SW480 (cell line): Measurements from ENCODE around the gene ATF7.
"Not testable (repeated sequence)": the region's sequence is repeated elsewhere in the genome, so short reads cannot be mapped to it uniquely, and the experiment has no call there.

Experiments
- DNase-seq: peaks from one replicate; pipeline ENCODE4 v3.0.0-alpha.2; 2016; ENCODE audit warnings: low spot score

The ATF7 gene

DNA sequence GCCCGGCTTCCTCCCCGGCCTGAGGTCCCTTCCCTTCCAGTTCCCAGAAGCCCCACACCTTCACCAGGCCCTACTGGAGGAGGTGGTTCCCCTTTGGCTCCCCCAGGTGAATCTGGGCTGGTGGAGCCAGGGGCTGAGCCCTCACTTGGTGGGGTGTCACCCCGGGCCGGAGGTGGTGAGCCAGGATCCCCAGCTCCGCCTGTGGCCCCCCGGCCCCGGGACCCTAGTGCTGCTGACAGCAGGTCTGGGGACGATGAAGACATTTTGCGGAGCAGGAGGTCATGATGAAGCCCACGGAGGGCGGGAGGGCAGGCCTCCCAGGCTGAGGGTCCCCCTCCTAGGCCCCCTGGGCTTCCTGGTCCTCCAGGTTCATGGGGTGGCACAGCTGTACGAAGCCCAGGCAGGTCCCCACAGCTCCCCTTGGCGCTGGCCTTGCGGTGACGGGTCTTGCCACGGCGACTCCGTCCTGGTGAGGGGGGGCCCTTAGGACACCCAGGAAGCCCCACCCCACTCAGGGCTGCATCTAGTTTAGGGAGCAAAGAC is 143.5 kb downstream of the ATF7 start:
- DNase-seq, result no peak

DNA sequence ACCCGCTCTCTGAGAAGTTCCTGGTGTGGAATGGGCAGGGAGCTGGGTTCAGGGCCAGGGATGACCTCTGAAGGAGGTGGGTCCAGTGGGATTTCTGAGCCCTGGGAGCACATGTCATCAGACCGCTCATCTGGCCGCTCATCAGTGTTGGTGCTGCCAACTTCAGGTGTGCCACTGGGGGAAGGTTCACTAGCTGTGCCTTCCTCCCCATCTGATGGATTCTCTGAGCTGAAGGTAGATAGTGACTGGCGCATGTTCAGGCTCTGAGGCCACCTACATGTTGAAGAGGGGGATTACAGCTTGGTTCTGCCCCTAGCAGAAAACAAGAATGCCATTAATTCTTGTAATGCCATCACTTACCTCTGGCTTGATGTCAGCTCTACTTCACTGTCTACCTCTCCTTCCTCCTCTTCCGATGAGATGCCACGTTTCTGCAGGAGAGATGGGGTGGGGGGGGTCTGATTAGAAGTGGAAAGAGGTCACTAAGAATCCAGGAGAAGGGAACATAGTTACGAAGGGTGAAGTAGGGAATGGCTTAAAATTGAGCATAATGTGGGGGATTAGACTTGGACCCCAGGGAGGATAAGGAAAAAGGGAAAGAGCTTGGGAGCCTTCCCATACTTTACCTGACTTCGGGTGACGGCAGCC is 144.1 kb downstream of the ATF7 start:
- no peak for DNase-seq

DNA sequence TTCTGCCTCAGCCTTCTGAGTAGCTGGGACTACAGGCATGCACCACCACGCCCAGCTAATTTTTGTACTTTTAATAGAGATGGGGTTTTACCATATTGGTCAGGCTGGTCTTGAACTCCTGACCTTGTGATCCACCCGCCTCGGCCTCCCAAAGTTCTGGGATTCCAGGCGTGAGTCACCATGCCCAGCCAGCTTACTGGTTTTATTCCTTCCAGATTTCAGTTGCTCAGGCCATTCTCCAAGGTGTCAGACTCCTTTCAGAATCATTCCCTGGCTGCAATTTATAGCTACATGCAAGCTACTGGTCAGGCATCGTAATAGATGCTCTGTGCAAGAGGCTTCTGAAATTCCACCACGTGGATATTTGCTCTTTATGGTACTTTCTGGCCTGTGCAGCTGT is 144.7 kb downstream of the ATF7 start:
- DNase-seq, result not testable (repeated sequence)

DNA sequence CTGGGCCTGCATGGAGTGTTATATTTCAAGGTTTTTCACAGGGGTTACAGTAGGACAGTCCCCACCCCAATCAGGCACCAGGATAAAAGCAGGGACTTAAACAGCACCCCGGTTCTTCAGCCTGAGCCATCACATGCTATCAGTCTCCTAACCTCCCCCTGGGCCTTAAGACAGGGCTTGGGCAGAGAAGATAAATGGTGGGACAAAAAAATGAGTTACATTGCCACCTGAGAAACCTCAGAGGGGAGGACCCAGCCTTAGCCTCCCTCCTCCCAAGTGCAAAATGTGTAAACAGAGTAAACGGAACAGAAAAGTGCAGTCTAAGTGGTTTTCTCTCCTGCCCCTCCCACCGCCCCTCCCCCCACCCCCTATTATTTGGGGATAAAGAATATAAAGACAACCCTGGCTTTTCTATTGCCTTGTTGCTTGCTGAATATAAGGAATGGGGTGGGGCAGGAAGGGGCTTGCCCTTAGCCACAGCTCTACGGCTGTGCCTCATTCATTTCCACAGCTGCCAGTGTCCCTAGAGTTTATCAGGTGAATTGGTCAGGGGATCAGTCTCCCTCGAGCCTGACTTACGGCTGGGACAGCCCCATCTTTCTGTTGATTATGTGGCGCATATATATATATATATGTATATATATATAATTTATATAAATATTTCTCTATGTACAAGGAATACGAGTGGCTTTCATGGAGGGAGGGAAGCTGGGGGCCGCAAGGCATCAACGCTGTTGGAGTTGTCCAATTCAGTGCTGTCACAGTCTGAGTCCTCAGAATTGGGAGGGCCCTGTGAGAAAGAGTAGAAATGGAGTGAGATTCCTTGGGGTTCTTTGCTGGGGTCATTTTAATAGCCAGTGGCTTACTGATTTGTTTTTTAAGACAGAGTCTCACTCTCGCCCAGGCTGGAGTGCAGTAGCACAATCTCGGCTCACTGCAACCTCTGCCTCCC is 145.4 kb downstream of the ATF7 start:
- no peak for DNase-seq

DNA sequence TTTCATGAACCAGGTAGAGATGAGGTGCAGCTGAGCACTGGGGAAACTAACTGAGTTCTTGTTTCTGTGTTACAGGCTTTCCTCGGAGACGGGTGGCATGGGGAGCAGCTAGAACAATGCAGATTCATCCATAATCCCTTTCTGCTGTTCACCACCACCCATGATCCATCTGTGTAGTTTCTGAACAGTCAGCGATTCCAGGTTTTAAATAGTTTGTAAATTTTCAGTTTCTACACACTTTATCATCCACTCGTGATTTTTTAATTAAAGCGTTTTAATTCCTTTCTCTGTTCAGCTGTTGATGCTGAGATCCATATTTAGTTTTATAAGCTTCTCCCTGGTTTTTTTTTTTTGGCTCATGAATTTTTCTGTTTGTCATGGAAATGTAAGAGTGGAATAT is 146.9 kb downstream of the ATF7 start:
- no peak for DNase-seq

DNA sequence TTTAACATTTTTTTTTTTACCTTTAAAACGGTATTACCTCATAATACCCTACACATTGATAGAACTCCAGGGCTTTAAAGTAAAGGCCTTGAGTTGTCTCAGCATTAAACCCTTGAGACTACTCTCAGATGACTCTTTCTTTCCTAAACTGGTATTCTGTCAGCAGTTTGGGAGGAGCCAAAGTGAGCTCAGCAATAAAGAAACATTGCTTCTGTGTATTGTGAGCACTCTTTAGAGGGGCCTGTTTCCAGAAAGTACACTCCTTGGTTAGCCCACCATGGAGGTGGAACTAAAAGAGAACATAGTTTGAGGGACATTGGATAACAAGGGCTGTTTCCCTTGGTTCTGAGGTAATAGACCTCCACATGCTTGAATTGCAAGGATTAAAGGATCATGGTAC is 147.3 kb downstream of the ATF7 start:
- no peak for DNase-seq

DNA sequence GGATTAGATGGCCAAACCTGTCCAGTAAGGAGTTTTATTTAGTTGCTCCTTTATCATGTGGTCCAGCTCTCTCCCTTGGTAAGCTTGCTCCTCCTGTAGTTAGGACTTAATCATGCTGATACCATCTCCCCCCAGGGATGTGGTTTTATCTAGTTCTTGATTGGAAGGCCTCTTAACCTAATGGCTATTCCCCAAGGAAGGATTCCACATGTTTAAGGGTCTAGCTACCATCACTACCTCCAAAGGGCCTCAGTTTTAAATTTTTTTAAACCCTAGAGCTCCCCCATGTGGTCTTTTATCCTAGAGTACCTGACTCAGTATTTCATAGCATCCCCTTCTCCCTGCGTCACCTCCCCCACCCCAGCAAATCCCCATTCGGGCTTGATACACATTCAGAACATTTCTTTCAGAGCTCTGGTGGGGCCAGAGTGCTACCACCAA is 149.4 kb downstream of the ATF7 start:
- no peak for DNase-seq

DNA sequence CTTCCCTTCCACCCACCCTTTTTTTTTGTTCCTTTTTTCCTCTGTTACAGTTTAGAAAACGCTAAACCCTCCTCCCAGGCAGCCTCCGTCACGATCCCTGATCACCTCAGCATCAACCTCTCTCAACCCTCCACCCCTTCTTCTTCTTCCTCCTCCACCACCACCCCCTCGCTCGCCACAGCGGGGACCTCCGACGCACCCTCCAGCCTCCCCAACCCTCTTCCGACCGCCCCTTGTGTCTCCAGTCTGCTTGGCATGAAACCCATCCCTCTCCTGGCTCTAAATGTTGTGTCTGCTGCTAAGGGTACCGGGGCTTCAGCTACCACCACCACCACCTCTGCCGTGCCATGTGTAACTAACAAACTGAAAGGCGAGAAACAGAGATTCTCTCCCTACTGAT is 151.4 kb downstream of the ATF7 start:
- DNase-seq, result no peak

DNA sequence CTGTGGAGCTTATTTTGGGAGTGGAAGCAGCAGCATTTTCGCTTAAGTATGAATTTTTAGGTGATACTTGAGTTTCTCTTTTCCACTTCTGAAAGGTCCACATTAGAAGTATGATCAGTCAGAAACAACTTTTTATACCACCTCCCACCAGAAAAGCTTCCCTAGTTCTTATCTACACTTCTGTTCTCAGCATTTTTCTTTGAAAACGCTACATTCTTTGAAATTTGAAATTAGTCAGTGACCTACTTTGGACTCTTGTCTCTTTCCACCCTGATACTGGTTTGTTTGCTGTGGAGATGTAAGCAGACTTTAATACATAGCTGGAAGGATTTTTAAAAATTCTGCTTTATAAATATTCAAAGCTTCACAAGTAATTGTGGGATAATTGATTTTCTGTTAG is 152.1 kb downstream of the ATF7 start:
- no peak for DNase-seq

DNA sequence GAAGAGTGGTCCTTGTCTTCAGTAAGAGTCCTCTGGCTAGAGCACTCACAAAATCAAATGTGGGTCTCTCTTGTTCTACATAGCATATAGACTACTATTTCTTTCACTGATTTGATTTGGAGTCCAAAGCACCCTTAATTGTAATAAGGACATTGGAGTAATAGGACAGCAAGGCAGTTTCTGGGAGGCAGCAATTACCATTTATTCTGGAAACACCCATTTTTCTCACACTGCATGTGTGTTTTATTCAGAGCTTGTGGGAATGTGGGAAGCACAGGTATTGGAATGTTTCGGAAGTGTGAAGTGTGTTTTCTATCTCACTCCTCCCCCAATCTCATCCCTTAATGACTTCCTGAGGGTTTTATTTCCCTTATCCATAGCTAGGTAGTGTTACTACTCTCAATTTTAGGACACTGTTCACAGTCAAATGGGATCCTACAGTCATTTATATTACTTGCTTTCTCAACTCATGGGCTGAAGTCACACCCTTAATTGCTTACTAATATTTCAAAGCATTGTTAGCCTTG is 154.1 kb downstream of the ATF7 start:
- no peak for DNase-seq

DNA sequence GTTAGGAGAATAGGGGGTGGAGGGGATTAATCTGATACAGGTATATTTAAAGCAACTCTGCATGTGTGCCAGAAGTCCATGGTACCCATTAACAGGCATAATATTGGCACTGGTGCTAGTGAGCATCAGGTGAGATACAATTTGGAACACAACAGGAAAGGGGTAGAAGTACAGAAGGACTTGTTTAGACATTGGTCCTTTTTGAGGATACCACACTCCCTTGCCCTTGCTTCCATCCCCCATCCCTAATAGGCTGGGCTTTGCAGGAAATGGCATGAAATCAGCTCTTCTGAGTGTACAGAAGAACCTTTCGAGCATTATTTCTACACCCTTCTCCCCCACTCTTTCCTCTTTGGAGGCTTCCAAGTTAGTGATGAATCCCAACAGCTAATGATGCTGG is 157.9 kb downstream of the ATF7 start:
- no peak for DNase-seq

DNA sequence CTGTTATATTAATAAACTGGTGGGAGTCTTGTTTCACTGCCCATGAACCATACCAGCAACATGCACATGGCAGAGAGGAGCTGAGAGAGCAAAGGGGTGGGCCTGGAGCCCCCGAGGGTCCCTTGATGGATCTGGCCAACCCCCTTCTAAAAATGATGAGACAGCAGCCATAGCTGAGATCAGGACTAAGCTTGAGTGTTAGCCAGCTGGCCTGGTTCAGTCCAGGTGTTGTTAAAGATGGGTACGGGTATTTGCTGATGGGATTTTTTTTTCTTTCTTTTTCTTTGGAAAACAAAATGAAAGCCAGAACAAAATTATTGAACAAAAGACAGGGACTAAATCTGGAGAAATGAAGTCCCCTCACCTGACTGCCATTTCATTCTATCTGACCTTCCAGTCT is 158.3 kb downstream of the ATF7 start:
- DNase-seq, result no peak

DNA sequence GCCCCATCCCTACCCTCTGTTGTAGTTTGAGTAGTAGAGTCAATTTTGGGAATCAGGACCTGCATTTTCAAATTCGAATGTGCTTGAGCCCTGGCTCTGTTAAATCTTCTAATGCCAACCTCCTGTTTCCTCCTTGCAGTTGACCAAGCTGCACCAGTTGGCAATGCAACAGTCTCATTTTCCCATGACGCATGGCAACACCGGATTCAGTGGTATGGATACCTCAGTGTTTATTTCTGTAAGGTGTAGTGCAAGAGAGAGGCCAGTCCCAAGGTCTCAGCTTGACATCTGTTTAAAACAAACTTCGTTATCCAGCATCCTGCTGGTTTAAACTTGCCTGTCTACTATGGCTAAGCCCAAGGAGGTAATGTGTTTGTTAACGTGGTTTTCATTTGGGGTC is 159.1 kb downstream of the ATF7 start:
- DNase-seq, result no peak

DNA sequence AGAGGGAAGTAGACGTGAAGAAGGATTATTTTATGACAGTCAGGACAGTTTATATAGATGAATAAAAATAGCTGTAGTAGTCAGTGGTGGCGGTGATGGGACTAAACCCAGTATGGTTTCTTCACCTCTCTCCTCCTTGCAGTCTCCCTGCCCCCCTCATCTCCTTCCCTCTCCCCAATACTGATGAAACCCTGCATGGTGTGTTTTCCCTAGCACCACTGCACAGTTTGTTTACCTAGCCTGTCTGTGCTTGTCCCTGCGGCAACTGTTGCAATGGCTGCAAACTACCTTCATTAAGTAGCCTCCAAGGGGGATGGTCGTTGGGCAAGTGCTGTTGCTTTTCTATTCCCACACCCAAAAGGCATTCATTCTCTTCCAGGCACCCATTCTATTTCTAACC is 159.5 kb downstream of the ATF7 start:
- no peak for DNase-seq

DNA sequence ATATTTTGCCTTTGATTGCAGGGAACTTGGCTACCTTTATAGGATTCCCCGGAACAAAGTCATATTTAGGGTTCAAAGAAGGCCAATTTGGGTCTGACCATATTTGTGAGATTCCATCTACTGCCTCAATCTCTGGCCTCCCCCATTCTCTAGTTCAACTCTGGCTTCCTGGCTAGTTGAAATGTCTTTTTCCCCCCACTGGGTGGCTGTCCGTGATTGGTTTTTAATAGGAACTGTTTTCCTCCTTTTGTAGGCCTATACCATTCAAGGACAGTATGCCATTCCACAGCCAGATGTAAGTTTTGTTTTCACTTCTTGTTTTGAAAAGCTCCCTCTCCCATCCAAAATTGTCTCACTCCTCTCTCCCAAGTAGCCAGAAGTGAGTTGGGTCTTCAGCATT is 160.5 kb downstream of the ATF7 start:
- DNase-seq, result no peak

DNA sequence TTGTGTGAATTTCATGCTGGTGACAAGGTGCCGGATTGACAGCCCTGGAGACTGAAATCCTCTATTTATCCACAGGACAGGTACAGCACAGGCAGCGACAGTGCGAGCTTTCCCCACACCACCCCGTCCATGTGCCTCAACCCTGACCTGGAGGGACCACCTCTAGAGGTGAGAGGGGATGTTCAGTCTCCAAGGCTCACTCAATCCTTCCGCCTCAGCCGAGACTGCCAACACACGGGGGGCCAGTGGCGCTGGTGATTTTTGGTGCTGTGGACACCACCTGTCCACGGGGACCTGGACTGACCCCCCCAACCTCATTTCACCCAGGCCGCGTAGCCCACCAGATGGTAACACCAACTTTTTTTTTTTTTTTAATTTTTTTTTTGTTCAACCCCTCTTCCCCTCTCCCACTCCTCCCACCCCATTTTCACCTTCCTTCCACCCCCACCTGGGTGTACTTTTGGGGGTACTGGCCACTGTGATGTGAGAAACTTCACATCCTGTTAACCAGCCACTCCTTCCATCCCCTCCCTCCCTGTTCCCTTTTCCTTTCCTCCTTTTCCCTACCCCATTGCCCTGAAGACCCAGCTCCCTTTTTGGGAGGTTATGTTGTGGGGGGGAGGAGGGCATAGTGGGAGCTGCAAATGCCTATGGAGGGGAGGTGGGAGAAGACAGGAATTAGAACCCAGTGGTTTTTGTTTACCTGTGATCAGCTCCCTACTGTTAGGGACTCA is 161.3 kb downstream of the ATF7 start:
- DNase-seq, result no peak

DNA sequence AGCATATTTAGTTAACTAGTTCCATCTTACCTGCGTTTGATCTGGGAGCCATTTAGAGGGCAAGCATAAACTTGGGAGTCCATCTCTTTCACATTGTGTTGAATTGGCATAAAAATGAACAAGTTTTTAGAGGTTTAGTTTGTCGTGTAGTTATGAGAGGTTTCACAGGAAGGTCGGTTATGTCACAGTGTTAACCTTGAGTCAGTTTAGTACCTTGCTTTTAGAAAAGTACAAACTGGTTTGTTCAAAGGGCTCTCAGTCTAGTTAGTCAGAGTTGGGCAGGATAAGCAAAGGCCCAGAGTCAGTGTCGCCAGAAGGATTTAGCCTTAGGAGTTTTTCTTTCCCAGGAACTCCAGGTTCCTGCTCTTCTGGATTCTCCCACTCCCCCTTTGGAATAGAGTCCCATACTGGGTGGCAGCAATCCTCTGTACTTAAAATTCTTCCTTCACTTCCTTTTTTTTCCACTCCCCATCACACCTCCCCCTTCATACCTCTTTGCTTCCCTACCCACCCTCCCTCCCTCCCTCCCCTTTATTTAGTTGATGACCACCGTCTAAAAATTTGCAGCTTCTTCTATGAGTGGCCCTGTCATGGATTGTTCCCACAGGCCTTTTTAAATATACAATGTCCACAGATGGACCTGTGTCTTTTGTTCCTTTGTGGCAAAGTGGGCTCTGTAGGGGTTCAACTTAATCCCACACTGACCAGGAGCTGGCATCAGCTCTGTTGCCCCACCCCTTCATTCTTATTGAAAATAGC is 162.2 kb downstream of the ATF7 start:
- DNase-seq, result no peak

DNA sequence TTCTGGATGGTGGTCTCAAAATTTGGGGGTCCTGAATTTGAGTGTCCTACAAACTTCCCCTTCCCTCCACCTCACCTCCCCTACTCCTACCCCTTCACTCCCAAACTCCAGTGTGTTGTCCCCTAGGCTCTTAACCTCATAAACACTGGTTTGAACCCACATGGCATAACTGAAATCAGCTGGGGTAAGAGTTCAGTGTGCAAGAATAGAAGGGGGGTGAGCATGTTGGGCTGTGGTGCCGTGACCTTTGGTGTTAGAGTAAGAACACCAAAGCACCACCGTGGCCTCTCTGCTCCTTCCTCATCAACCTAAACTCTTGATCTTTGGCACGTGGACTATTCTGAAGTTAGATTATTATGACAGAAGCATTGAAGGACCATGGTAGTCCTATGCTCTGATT is 163.2 kb downstream of the ATF7 start:
- DNase-seq, result no peak

DNA sequence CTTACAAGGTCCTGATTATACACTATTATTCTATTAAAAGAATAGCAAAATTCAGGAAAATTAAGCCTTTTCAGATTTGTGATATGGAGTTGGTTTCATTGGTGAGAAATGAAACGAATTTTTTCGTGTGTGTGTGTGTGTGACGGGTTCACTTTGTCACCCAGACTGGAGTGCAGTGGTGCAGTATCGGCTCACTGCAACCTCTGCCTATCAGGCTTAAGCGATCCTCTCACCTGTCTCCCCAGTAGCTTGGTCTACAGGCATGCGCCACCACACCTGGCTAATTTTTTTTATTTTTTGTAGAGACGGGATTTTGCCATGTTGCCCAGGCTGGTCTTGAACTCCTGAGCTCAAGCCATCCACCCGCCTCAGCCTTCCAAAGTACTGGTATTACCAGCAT is 164.6 kb downstream of the ATF7 start:
- DNase-seq, result no peak

DNA sequence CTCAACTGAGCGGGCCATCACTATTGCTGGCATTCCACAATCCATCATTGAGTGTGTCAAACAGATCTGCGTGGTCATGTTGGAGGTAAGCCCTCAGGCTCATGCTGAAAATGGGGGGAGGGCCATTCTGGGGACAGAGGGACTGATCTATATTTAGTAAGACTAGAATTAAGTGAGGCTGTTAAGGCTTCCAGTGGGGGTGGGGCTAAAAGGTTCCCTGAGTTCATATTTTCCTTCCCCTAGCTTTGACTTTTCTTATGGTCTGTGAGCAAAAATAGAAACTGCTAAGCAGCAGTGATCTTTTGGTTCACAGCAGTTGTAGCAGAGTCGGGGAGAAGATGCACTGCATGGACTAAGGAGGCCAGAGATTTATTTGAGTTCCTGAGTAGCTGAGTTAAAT is 165.1 kb downstream of the ATF7 start:
- DNase-seq, result no peak

DNA sequence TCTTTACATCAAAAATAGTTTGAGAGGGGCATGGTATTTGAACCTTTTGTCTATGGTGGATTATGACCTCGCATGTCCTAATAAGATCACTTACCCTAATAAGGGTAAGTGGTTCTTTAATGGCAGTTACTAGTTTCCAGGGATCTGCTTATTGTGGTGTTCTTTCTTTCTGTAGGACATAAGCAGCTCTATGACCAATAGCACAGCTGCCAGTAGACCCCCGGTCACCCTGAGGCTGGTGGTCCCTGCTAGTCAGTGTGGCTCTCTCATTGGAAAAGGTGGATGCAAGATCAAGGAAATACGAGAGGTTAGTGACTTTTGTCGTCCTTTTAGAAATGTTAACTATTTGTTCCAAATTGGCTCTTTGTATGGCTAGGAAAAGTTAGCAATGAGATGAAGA is 167.1 kb downstream of the ATF7 start:
- no peak for DNase-seq
